H1 (cell line): ENCODE data around the gene TMEM117. TPM values are rescaled to one million over a fixed set of nuclear protein-coding genes. Genes with fewer than 3 reads are reported as not detected.

ENCODE experiments used
- CTCF ChIA-PET: fragments of 300-600 bp; sonication (Branson Sonifier 250); formaldehyde crosslinking; loops from one replicate; lab custom pipeline; 2021; ENCODE audit not compliant: partially characterized antibody; lab: Charles Lee
- POLR2A ChIA-PET: fragments of 300-600 bp; sonication (Branson Sonifier 250); formaldehyde crosslinking; loops from one replicate; lab custom pipeline; 2021; ENCODE audit warnings: inconsistent platforms; ENCODE audit not compliant: partially characterized antibody; lab: Charles Lee
- DNase-seq, 2 experiments: peaks; one replicate each; pipeline versions ENCODE4 v3.0.0 to v3.0.0-alpha.2; 2010 to 2022; ENCODE audit warnings: low spot score in 2 of 2, low read depth in 1 of 2, mixed read lengths in 1 of 2
- FAIRE-seq: peaks from 2 replicates; lab custom pipeline; 2011; peaks lifted over from hg19 to GRCh38; lab: Jason Lieb, UNC
- H2AFZ ChIP-seq: 2 replicates; pipeline ENCODE4 v1.8.1; 2012; ENCODE audit warnings: low read length, inconsistent platforms
- H2AK5ac ChIP-seq: 2 replicates; pipeline ENCODE4 v1.6.1; 2013; ENCODE audit warnings: low read depth, low read length
- H2BK120ac ChIP-seq: replicated peaks from 2 replicates; pipeline ENCODE3; 2013; ENCODE audit warnings: low read depth, low read length, inconsistent platforms
- H2BK12ac ChIP-seq: 2 replicates; pipeline ENCODE4 v1.6.1; 2013; ENCODE audit warnings: low read depth, low read length
- H2BK15ac ChIP-seq: 2 replicates; pipeline ENCODE4 v1.6.1; 2013; ENCODE audit warnings: low read length
- H2BK20ac ChIP-seq: 2 replicates; pipeline ENCODE4 v1.6.1; 2013; ENCODE audit warnings: low read length
- H2BK5ac ChIP-seq: 2 replicates; pipeline ENCODE4 v1.6.1; 2013; ENCODE audit warnings: low read depth, low read length
- H3K14ac ChIP-seq: 2 replicates; pipeline ENCODE4 v1.6.1; 2013; ENCODE audit warnings: inconsistent platforms; ENCODE audit not compliant: insufficient read length
- H3K18ac ChIP-seq: 2 replicates; pipeline ENCODE4 v1.6.1; 2013; ENCODE audit warnings: low read length; ENCODE audit errors: extremely low read depth
- H3K23ac ChIP-seq: 2 replicates; pipeline ENCODE4 v1.6.1; 2013; ENCODE audit warnings: inconsistent platforms; ENCODE audit not compliant: insufficient read length
- H3K23me2 ChIP-seq: 2 replicates; pipeline ENCODE4 v1.6.1; 2013; ENCODE audit warnings: low read depth, low read length
- H3K27ac ChIP-seq: 2 replicates; pipeline ENCODE4 v1.6.1; 2011; ENCODE audit warnings: low read depth, low read length, inconsistent platforms
- H3K27me3 ChIP-seq, 4 experiments: replicated peaks in 1 of 4; 1 replicate in 1 of 4; 2 replicates in 3 of 4; pipeline versions ENCODE4 v1.6.1 to v1.8.1; 2011 to 2013; ENCODE audit warnings: low read length in 3 of 4, mild to moderate bottlenecking in 3 of 4, inconsistent platforms in 2 of 4, mixed read lengths in 2 of 4, moderate library complexity in 1 of 4; ENCODE audit not compliant: control insufficient read depth in 3 of 4, insufficient read depth in 3 of 4; ENCODE audit errors: extremely low read depth in 1 of 4
- H3K36me3 ChIP-seq, 4 experiments: 2 replicates each; pipeline versions ENCODE4 v1.6.1 to v1.8.1; 2011 to 2013; ENCODE audit warnings: mild to moderate bottlenecking in 4 of 4, low read length in 3 of 4, moderate library complexity in 2 of 4, control low read depth in 1 of 4, inconsistent platforms in 1 of 4; ENCODE audit not compliant: insufficient read depth in 4 of 4, control insufficient read depth in 2 of 4
- H3K4ac ChIP-seq: replicated peaks from 2 replicates; pipeline ENCODE3; 2013; ENCODE audit warnings: low read length, low read depth, mixed read lengths, inconsistent platforms; ENCODE audit not compliant: insufficient read length
- H3K4me1 ChIP-seq, 4 experiments: replicated peaks in 1 of 4; 1 replicate in 1 of 4; 2 replicates in 3 of 4; pipeline versions ENCODE4 v1.6.1 to v1.8.1; 2011 to 2013; ENCODE audit warnings: low read length in 3 of 4, inconsistent platforms in 2 of 4, mixed read lengths in 1 of 4; ENCODE audit not compliant: insufficient read depth in 4 of 4, control insufficient read depth in 3 of 4
- H3K4me2 ChIP-seq, 2 experiments: 2 replicates each; pipeline versions ENCODE4 v1.6.1 to v1.8.1; 2011 to 2013; ENCODE audit warnings: low read depth in 2 of 2, low read length in 2 of 2, control low read depth in 1 of 2, inconsistent platforms in 1 of 2, mild to moderate bottlenecking in 1 of 2; ENCODE audit not compliant: insufficient read depth in 1 of 2
- H3K4me3 ChIP-seq, 4 experiments: fragments of 200-600, 300-600 bp in 1 of 4; sonication (generic), shearing (Covaris generic), sonication (Bioruptor Twin) in 1 of 4; 2 replicates each; pipeline versions ENCODE4 v1.5.1 to v1.8.1; 2011 to 2016; ENCODE audit warnings: low read length in 4 of 4, low read depth in 3 of 4, control low read depth in 2 of 4, inconsistent platforms in 2 of 4, mild to moderate bottlenecking in 2 of 4, mixed read lengths in 1 of 4, moderate library complexity in 1 of 4; ENCODE audit not compliant: insufficient read depth in 2 of 4; ENCODE audit errors: extremely low read depth in 1 of 4
- H3K56ac ChIP-seq: replicated peaks from 2 replicates; pipeline ENCODE3; 2013; ENCODE audit warnings: low read depth, mild to moderate bottlenecking, mixed read lengths, low read length, inconsistent platforms; ENCODE audit not compliant: insufficient read length
- H3K79me1 ChIP-seq: 2 replicates; pipeline ENCODE4 v1.6.1; 2013; ENCODE audit warnings: low read depth, low read length, control low read depth
- H3K79me2 ChIP-seq, 2 experiments: 2 replicates each; pipeline versions ENCODE4 v1.6.1 to v1.8.1; 2012 to 2013; ENCODE audit warnings: low read length in 2 of 2, mild to moderate bottlenecking in 2 of 2, inconsistent platforms in 1 of 2; ENCODE audit not compliant: insufficient read depth in 2 of 2, control insufficient read depth in 1 of 2
- H3K9ac ChIP-seq, 4 experiments: replicated peaks in 1 of 4; 1 replicate in 1 of 4; 2 replicates in 3 of 4; pipeline versions ENCODE4 v1.6.1 to v1.8.1; 2011 to 2013; ENCODE audit warnings: low read depth in 3 of 4, low read length in 3 of 4, control low read depth in 2 of 4, mild to moderate bottlenecking in 2 of 4, moderate library complexity in 2 of 4, inconsistent platforms in 1 of 4; ENCODE audit errors: extremely low read depth in 1 of 4
- H3K9me3 ChIP-seq, 2 experiments: 2 replicates each; pipeline versions ENCODE4 v1.6.1 to v1.8.1; 2012 to 2013; ENCODE audit warnings: mild to moderate bottlenecking in 2 of 2, moderate library complexity in 2 of 2, control low read depth in 1 of 2, inconsistent platforms in 1 of 2, low read depth in 1 of 2, low read length in 1 of 2, mixed read lengths in 1 of 2; ENCODE audit not compliant: insufficient read depth in 2 of 2
- H4K20me1 ChIP-seq, 2 experiments: replicated peaks in 1 of 2; 2 replicates each; pipeline versions ENCODE3 to v1.8.1; 2011 to 2013; ENCODE audit warnings: inconsistent platforms in 2 of 2, low read length in 2 of 2, mild to moderate bottlenecking in 1 of 2; ENCODE audit not compliant: insufficient read depth in 2 of 2, control insufficient read depth in 1 of 2
- H4K5ac ChIP-seq: 2 replicates; pipeline ENCODE4 v1.6.1; 2013; ENCODE audit warnings: low read length, low read depth, mixed read lengths, inconsistent platforms; ENCODE audit not compliant: insufficient read length
- H4K8ac ChIP-seq: 2 replicates; pipeline ENCODE4 v1.8.0; 2013; ENCODE audit warnings: mild to moderate bottlenecking, moderate library complexity, low read length, inconsistent platforms; ENCODE audit not compliant: insufficient read depth; ENCODE audit errors: extremely low read depth
- H4K91ac ChIP-seq: replicated peaks from 2 replicates; pipeline ENCODE3; 2013; ENCODE audit warnings: low read length, mixed read lengths, inconsistent platforms; ENCODE audit not compliant: insufficient read length
- RAD21 ChIP-seq, 2 experiments: IDR thresholded peaks in 1 of 2; conservative IDR thresholded peaks in 1 of 2; 2 replicates each; pipeline ENCODE4 v1.6.1; 2011; ENCODE audit warnings: low read depth in 2 of 2, low read length in 2 of 2, improper control_type of control experiment in 1 of 2, inconsistent platforms in 1 of 2, mild to moderate bottlenecking in 1 of 2, moderate library complexity in 1 of 2
- WGBS, 2 experiments: shearing (Covaris generic) in 1 of 2; methylation state at CpG; one replicate each; pipeline versions ENCODE4 v1.1.6 to v1.1.7; 2013 to 2015; ENCODE audit warnings: low lambda C conversion rate in 2 of 2, mixed read lengths in 2 of 2, inconsistent platforms in 1 of 2, low coverage in 1 of 2, missing lambda C conversion rate in 1 of 2; ENCODE audit not compliant: insufficient replicate concordance in 2 of 2, insufficient coverage in 1 of 2, insufficient read length in 1 of 2; ENCODE audit errors: extremely low coverage in 1 of 2, missing lambda C conversion rate in 1 of 2; 5-methylcytosine and 5-hydroxymethylcytosine counted together
- polyA plus RNA-seq, 7 experiments: library from polyadenylated mRNA; depleted of rRNA in 3 of 7; stranded (reverse) in 5 of 7; unstranded in 2 of 7; fragments of >200 nt in 5 of 7; fragments of 200-250 nt in 2 of 7; gene quantifications; 1 replicate in 5 of 7; 2 replicates in 1 of 7; 4 replicates in 1 of 7; pipeline versions ENCODE4 v1.2.1 to v1.2.3, GENCODE V29; 2011 to 2013; ENCODE audit warnings: missing spikeins in 2 of 7, mixed read lengths in 2 of 7
- total RNA-seq: library from RNA; stranded (reverse); fragmentation: NEBNext Ultra II Directional; extraction: Animal tissue kit (Norgen Biotek cat#: 25700); gene quantifications from 2 replicates; pipeline ENCODE4 v1.2.1, GENCODE V29; 2021
- TF ChIP-seq, protein P1 (sequence below): IDR thresholded peaks from 2 replicates; pipeline ENCODE4 v1.6.1; 2011; ENCODE audit warnings: low read depth, mild to moderate bottlenecking, low read length; ENCODE audit not compliant: insufficient read depth

The TMEM117 gene
- total and polyA plus RNA-seq, 2 of the 8 experiments (the other 6 are each of a cell fraction or from before 2014, with no cell fraction given) = 0.80 to 1.4 TPM

DNA sequence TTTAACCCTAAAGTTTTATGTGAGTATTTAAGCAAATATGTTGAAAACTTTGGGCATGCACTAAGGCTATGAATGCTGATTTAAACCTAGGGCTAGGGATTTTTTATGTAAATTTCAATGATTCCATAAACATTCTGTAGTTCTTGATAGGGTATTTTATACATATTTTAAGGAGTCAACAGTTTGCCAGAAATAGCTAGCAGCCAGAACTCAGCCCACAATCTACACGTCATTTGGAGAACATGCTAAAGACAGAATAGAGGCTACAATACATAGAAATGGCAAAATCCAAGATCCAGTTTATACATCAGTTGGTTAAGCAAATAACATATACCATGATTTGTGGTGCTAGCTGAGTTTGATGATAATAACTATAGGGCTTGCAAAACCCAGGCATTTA lies 184.7 kb downstream of the TMEM117 start:
- Histone ChIP-seq H2AFZ (no peak overlapping the region), H2BK12ac (no peak overlapping the region), H4K5ac (no peak overlapping the region), H4K91ac (no peak overlapping the region), H3K27ac (no peak overlapping the region), H2BK120ac (no peak overlapping the region), H3K9ac (no peak overlapping the region), H3K18ac (no peak overlapping the region), H3K23me2 (no peaks in the 10 kb centered on the region), H4K20me1 (no peaks in the 10 kb centered on the region), H3K4me1 (no peaks in the 10 kb centered on the region; a peak in 1 of 7 replicates), H3K9me3 (no peaks in the 10 kb centered on the region), H3K79me1 (no peaks in the 10 kb centered on the region), H2BK15ac (no peak overlapping the region), H3K4me3 (no peak overlapping the region), H3K56ac (no peak overlapping the region)
- no peak for DNase-seq
- no peak for FAIRE-seq
- TF ChIP-seq, protein P1, sequence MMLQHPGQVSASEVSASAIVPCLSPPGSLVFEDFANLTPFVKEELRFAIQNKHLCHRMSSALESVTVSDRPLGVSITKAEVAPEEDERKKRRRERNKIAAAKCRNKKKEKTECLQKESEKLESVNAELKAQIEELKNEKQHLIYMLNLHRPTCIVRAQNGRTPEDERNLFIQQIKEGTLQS = no peak
- no peak for TF ChIP-seq RAD21 (IDR thresholded peaks at IDR 0.05 in 1 of 2, conservative IDR thresholded peaks at IDR 0.05 in 1 of 2; ENCODE audit: low read depth in 2 of 2, low read length in 2 of 2)
- TF ChIP-seq, all 59 proteins: peak for 0
- Histone ChIP-seq H3K27me3 (no peaks in the 10 kb centered on the region), H4K8ac (no peak overlapping the region), H3K14ac (no peak overlapping the region), H3K4ac (no peak overlapping the region), H3K79me2 (no peaks in the 10 kb centered on the region), H2BK5ac (no peak overlapping the region), H2AK5ac (no peak overlapping the region), H3K23ac (no peak overlapping the region), H2BK20ac (no peak overlapping the region), H3K4me2 (no peak overlapping the region), H3K36me3 (no peaks in the 10 kb centered on the region)
- ChIA-PET POLR2A (no interaction called here), CTCF (interaction anchor here (1.3 kb wide), 1 partner anchor 19 kb away, joined by 3 read pairs; no protein-coding TSS in a partner anchor)
- 95% methylated on average over 1 of the region's 1 CpG; no CpG with 5 or more reads in 1 of the 2 experiments for WGBS, 2 experiments
